PC-9 (cell line): ENCODE data around the gene STX1A. TPM values are rescaled to one million over a fixed set of nuclear protein-coding genes. Genes with fewer than 3 reads are reported as not detected.

Source experiments
- BruUV-seq: library from RNA; stranded (reverse); fragments of 400-500 nt; replicated peaks from 2 replicates; lab custom pipeline; 2021; lab: Mats Ljungman, UMichigan
- CTCF ChIA-PET: fragments of 300-600 bp; sonication (Branson Sonifier 250); formaldehyde crosslinking; loops from one replicate; lab custom pipeline; 2022; ENCODE audit warnings: antibody characterized with exemption; lab: Charles Lee
- POLR2A ChIA-PET: fragments of 300-600 bp; sonication (Branson Sonifier 250); formaldehyde crosslinking; loops from one replicate; lab custom pipeline; 2022; ENCODE audit warnings: antibody characterized with exemption; ENCODE audit not compliant: unreplicated experiment; lab: Charles Lee
- DNase-seq, 2 experiments: peaks; one replicate each; pipeline versions ENCODE4 v3.0.0 to v3.0.0-alpha.2; 2015 to 2022; ENCODE audit warnings: mixed read lengths in 1 of 2
- H2AFZ ChIP-seq: fragments of 200-600 bp; sonication (generic); 2 replicates; pipeline ENCODE4 v1.8.1; 2017; ENCODE audit warnings: antibody characterized with exemption
- H3F3A ChIP-seq: fragments of 200-600 bp; sonication (generic); 2 replicates; pipeline ENCODE4 v1.8.1; 2017; ENCODE audit warnings: antibody characterized with exemption, mild to moderate bottlenecking, low read depth; ENCODE audit not compliant: insufficient read depth
- H3K27ac ChIP-seq: fragments of 200-600 bp; sonication (generic); 2 replicates; pipeline ENCODE4 v1.6.1; 2016; ENCODE audit warnings: mixed run types
- H3K27me3 ChIP-seq: fragments of 200-600 bp; sonication (generic); 2 replicates; pipeline ENCODE4 v1.6.1; 2016; ENCODE audit warnings: low read depth, mixed run types; ENCODE audit not compliant: insufficient read depth
- H3K36me3 ChIP-seq: fragments of 200-600 bp; sonication (generic); 2 replicates; pipeline ENCODE4 v1.6.1; 2016; ENCODE audit warnings: low read depth, mixed run types
- H3K4me1 ChIP-seq: fragments of 200-600 bp; sonication (generic); replicated peaks from 2 replicates; pipeline ENCODE4 v1.6.1; 2016; ENCODE audit warnings: mixed run types; ENCODE audit not compliant: insufficient read depth
- H3K4me2 ChIP-seq: fragments of 200-600 bp; sonication (generic); 2 replicates; pipeline ENCODE4 v1.6.1; 2017; ENCODE audit warnings: mixed run types
- H3K4me3 ChIP-seq: fragments of 200-600 bp; sonication (generic); 2 replicates; pipeline ENCODE4 v1.6.1; 2016; ENCODE audit warnings: mixed run types
- H3K79me2 ChIP-seq: fragments of 200-600 bp; sonication (generic); 2 replicates; pipeline ENCODE4 v1.6.1; 2017; ENCODE audit warnings: low read depth, mixed run types
- H3K9me2 ChIP-seq: fragments of 200-600 bp; sonication (generic); 2 replicates; pipeline ENCODE4 v1.8.1; 2017; ENCODE audit warnings: mild to moderate bottlenecking; ENCODE audit not compliant: insufficient read depth
- H3K9me3 ChIP-seq: fragments of 200-600 bp; sonication (generic); 2 replicates; pipeline ENCODE4 v1.8.1; 2016; ENCODE audit warnings: low read depth; ENCODE audit not compliant: insufficient read depth
- H4K20me1 ChIP-seq: fragments of 200-600 bp; sonication (generic); 2 replicates; pipeline ENCODE4 v1.8.1; 2017; ENCODE audit not compliant: insufficient read depth
- EZH2 ChIP-seq: fragments of 200-600 bp; sonication (generic); IDR thresholded peaks from 2 replicates; pipeline ENCODE4 v1.8.0; 2017; ENCODE audit warnings: antibody characterized with exemption, low read depth
- intact Hi-C: fragments of 100-400 bp; cut with micrococcal nuclease; formaldehyde crosslinking; loops from one replicate; pipeline ENCODE4 v1.10.0; 2022; ENCODE audit not compliant: unreplicated experiment
- microRNA-seq: library from miRNA; unstranded; fragments of <30 nt; microRNA quantifications from one replicate; pipeline ENCODE4 v1.2.0, GENCODE V29; 2021; ENCODE audit warnings: borderline number of aligned reads, borderline replicate concordance
- total RNA-seq: library from RNA; stranded (reverse); gene quantifications from 2 replicates; pipeline ENCODE4 v1.2.3, GENCODE V29; 2021
- TF ChIP-seq, protein P1 (sequence below): fragments of 200-600 bp; sonication (generic); conservative IDR thresholded peaks from 2 replicates; pipeline ENCODE4 v1.6.1; 2017; ENCODE audit warnings: mixed run types, antibody characterized with exemption, mild to moderate bottlenecking, moderate library complexity

The STX1A gene
- total RNA-seq, 1 experiment from 2014 or later: 39.1 TPM

DNA sequence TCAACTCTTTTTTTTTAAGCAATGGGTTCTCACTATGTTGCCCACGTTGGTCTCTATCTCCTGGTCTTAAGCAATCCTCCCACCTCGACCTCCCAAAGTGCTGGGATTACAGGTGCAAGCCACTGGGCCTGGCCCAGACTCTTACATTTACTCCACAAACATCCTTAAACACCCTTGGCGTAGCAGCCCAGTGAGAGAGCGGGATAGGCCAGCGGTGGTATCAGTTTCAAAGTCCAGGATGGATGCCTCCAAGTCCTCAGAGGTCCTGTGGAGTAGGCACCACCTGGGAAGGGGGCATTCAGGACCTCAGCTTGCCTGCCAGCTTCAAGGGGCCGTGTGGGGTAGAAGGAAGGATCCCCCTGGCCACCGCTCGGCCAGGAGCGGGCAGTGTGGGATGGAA, 69.9 kb downstream of the STX1A start:
- Histone ChIP-seq H3K9me3 (no peaks in the 10 kb centered on the region), H3K4me1 (peaks cover 10% of the 10 kb centered on the region; the same call in 1 of the 2 replicates), H3F3A (peaks cover 25% of the 10 kb centered on the region; the same call in 1 of the 2 replicates), H3K4me2 (no peak overlapping the region), H3K27me3 (peaks cover 4% of the 10 kb centered on the region; the same call in 1 of the 2 replicates), H3K79me2 (no peaks in the 10 kb centered on the region), H3K36me3 (no peaks in the 10 kb centered on the region), H4K20me1 (no peaks in the 10 kb centered on the region), H3K4me3 (no peak overlapping the region), H3K27ac (no peak overlapping the region), H2AFZ (no peak overlapping the region), H3K9me2 (no peaks in the 10 kb centered on the region)
- no peak for DNase-seq
- no TSS peak for BruUV-seq
- intact Hi-C loops: no loop called here
- no peak for TF ChIP-seq EZH2
- TF ChIP-seq, protein P1, sequence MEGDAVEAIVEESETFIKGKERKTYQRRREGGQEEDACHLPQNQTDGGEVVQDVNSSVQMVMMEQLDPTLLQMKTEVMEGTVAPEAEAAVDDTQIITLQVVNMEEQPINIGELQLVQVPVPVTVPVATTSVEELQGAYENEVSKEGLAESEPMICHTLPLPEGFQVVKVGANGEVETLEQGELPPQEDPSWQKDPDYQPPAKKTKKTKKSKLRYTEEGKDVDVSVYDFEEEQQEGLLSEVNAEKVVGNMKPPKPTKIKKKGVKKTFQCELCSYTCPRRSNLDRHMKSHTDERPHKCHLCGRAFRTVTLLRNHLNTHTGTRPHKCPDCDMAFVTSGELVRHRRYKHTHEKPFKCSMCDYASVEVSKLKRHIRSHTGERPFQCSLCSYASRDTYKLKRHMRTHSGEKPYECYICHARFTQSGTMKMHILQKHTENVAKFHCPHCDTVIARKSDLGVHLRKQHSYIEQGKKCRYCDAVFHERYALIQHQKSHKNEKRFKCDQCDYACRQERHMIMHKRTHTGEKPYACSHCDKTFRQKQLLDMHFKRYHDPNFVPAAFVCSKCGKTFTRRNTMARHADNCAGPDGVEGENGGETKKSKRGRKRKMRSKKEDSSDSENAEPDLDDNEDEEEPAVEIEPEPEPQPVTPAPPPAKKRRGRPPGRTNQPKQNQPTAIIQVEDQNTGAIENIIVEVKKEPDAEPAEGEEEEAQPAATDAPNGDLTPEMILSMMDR: no peak
- CTCF ChIA-PET: no interaction called here
- POLR2A ChIA-PET: no interaction called here

Small RNAs within 50 kb of the gene (microRNA-seq; reads per million reads assigned to microRNA genes)
- not detected for gene MIR4284

Other genes with a start within 250 kb of the STX1A start
- 73.6 and 88.4 TPM in 2 replicates for gene BAZ1B, start 197.4 kb downstream of the STX1A start, total RNA-seq
- 57.1 and 70.4 TPM in 2 replicates for gene BCL7B, start 162.0 kb downstream of the STX1A start, total RNA-seq
- 43.9 and 49.2 TPM in 2 replicates for gene TBL2, start 141.1 kb downstream of the STX1A start, total RNA-seq
- 24.9 and 32.0 TPM in 2 replicates for gene MLXIPL, start 95.1 kb downstream of the STX1A start, total RNA-seq
- 8.3 and 12.4 TPM in 2 replicates for gene VPS37D, start 51.8 kb downstream of the STX1A start, total RNA-seq
- 8.0 and 9.5 TPM in 2 replicates for gene DNAJC30, start 36.2 kb downstream of the STX1A start, total RNA-seq
- gene BUD23, start 36.1 kb downstream of the STX1A start, total RNA-seq: 122 and 158 TPM in 2 replicates
- gene ABHD11, start 19.1 kb upstream of the STX1A start, total RNA-seq: 74.4 and 92.6 TPM in 2 replicates
- 31.3 and 45.2 TPM in 2 replicates for gene CLDN3, start 50.6 kb upstream of the STX1A start, total RNA-seq
- 498 and 602 TPM in 2 replicates for gene CLDN4, start 111.3 kb upstream of the STX1A start, total RNA-seq
- gene METTL27, start 122.8 kb upstream of the STX1A start, total RNA-seq: 23.2 and 34.7 TPM in 2 replicates
- gene TMEM270, start 141.5 kb upstream of the STX1A start, total RNA-seq: 0.48 and 0.72 TPM in 2 replicates